ENCODE measurements around the gene CDCP1. TPM values are rescaled to one million over a fixed set of nuclear protein-coding genes. Genes with fewer than 3 reads are reported as not detected.

Gene CDCP1
- total RNA-seq, 1 experiment from 2014 or later = 66.9 TPM

DNA sequence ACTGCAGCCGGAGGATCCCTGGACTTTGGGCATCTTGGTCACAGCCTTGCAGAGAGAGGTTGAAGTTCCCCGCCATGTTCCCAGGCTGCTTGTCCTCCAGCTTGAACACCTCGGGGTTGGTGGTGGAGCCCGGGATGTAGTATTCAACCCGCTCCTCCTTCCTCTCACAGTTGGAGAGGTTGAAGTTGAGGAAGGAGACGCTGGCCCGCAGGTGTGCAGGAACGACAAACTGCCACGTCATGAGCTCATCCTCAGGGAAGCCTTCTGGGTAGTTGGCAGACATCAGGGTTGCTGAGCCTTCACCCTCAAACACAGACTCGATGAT is 35.7 kb downstream of the CDCP1 start:
- no peak overlapping the region for H3K4me3 Mint-ChIP-seq (ENCODE audit: low read depth, unreplicated experiment)
- H3K27ac Mint-ChIP-seq (ENCODE audit: unreplicated experiment) = no peak overlapping the region
- H3K36me3 Mint-ChIP-seq (ENCODE audit: insufficient read depth, unreplicated experiment) = peaks cover 41% of the 10 kb centered on the region
- no peaks in the 10 kb centered on the region for H3K27me3 Mint-ChIP-seq (ENCODE audit: unreplicated experiment)
- BruUV-seq (replicated peaks) = no TSS peak
- intact Hi-C loops (cut with micrococcal nuclease; ENCODE audit: unreplicated experiment) = no loop called here
- no peaks in the 10 kb centered on the region for H3K9me3 Mint-ChIP-seq (ENCODE audit: low read depth, unreplicated experiment)
- DNase-seq = no peak
- peaks cover 20% of the 10 kb centered on the region for H3K4me1 Mint-ChIP-seq (ENCODE audit: low read depth, unreplicated experiment)
- TF ChIP-seq, protein P1, sequence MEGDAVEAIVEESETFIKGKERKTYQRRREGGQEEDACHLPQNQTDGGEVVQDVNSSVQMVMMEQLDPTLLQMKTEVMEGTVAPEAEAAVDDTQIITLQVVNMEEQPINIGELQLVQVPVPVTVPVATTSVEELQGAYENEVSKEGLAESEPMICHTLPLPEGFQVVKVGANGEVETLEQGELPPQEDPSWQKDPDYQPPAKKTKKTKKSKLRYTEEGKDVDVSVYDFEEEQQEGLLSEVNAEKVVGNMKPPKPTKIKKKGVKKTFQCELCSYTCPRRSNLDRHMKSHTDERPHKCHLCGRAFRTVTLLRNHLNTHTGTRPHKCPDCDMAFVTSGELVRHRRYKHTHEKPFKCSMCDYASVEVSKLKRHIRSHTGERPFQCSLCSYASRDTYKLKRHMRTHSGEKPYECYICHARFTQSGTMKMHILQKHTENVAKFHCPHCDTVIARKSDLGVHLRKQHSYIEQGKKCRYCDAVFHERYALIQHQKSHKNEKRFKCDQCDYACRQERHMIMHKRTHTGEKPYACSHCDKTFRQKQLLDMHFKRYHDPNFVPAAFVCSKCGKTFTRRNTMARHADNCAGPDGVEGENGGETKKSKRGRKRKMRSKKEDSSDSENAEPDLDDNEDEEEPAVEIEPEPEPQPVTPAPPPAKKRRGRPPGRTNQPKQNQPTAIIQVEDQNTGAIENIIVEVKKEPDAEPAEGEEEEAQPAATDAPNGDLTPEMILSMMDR (IDR thresholded peaks at IDR 0.05; ENCODE audit: unreplicated experiment) = no peak
- CTCF ChIA-PET = no interaction called here

DNA sequence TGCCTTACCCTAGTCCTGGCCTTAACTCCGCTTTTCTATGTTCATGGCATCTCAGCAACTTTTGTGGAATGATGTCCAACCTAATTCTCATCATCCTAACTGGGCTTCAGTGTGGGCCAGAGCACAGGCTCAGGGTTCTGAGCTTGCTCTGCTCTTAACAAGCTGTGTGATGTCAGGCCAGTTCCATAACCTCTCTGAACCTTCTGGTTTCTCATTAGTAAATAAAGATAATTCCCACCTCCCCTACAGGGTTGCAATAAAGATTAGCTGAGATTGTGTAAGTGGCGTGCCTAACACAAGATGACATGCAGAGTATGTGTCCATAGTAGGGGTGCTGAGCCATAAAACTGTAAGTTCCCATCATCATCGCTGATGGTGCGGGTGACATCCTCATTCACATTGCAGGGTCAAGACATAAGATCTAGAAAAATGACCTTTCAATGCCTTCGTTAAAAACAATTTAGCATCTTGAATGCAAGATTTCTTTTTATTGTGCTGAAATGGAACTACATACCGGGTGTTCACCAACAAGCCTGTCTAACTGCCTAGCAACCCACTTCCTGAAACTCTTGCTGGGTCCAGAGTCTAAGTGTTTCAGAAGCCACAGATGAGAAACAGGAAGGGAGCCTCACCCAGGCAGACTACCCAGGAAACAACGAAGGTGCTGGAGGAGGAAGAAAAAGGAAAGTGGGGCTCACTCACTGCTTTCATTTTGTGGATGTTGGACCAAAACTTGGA is 36.2 kb downstream of the CDCP1 start:
- no peaks in the 10 kb centered on the region for H3K9me3 Mint-ChIP-seq (ENCODE audit: low read depth, unreplicated experiment)
- H3K27me3 Mint-ChIP-seq (ENCODE audit: unreplicated experiment) = no peaks in the 10 kb centered on the region
- TF ChIP-seq, protein P1 (IDR thresholded peaks at IDR 0.05; ENCODE audit: unreplicated experiment) = no peak
- BruUV-seq (replicated peaks) = no TSS peak
- no peak overlapping the region for H3K4me3 Mint-ChIP-seq (ENCODE audit: low read depth, unreplicated experiment)
- H3K36me3 Mint-ChIP-seq (ENCODE audit: insufficient read depth, unreplicated experiment) = peaks cover 41% of the 10 kb centered on the region
- CTCF ChIA-PET = no interaction called here
- no peak overlapping the region for H3K27ac Mint-ChIP-seq (ENCODE audit: unreplicated experiment)
- peaks cover 20% of the 10 kb centered on the region for H3K4me1 Mint-ChIP-seq (ENCODE audit: low read depth, unreplicated experiment)
- no peak for DNase-seq
- intact Hi-C loops (cut with micrococcal nuclease; ENCODE audit: unreplicated experiment) = no loop called here

DNA sequence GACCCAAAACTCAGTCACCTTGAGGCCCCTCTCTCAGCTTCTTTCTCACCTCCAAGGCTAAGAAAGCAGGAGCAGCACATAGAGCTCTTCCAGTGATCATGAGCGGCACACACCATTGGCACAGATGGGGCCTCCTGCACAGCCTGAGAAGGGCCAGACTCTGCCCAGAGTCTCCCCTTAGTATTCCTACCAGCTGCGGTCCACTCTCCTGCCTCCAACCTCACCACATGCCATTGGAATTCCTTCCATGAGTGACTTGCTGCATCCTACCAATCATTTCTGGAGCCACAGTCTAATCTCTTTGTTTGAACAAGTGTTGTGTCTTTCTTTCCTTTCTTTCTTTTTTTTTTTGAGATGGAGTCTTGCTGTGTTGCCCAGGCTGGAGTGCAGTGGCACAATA is 39.3 kb downstream of the CDCP1 start:
- CTCF ChIA-PET = no interaction called here
- intact Hi-C loops (cut with micrococcal nuclease; ENCODE audit: unreplicated experiment) = no loop called here
- Mint-ChIP-seq H3K4me1 (ENCODE audit: low read depth, unreplicated experiment) (peaks cover 20% of the 10 kb centered on the region), H3K36me3 (ENCODE audit: insufficient read depth, unreplicated experiment) (peaks cover 43% of the 10 kb centered on the region), H3K4me3 (ENCODE audit: low read depth, unreplicated experiment) (no peak overlapping the region), H3K9me3 (ENCODE audit: low read depth, unreplicated experiment) (no peaks in the 10 kb centered on the region), H3K27ac (ENCODE audit: unreplicated experiment) (no peak overlapping the region), H3K27me3 (ENCODE audit: unreplicated experiment) (no peaks in the 10 kb centered on the region)
- DNase-seq = no peak
- TF ChIP-seq, protein P1 (IDR thresholded peaks at IDR 0.05; ENCODE audit: unreplicated experiment) = no peak
- no TSS peak for BruUV-seq (replicated peaks)

DNA sequence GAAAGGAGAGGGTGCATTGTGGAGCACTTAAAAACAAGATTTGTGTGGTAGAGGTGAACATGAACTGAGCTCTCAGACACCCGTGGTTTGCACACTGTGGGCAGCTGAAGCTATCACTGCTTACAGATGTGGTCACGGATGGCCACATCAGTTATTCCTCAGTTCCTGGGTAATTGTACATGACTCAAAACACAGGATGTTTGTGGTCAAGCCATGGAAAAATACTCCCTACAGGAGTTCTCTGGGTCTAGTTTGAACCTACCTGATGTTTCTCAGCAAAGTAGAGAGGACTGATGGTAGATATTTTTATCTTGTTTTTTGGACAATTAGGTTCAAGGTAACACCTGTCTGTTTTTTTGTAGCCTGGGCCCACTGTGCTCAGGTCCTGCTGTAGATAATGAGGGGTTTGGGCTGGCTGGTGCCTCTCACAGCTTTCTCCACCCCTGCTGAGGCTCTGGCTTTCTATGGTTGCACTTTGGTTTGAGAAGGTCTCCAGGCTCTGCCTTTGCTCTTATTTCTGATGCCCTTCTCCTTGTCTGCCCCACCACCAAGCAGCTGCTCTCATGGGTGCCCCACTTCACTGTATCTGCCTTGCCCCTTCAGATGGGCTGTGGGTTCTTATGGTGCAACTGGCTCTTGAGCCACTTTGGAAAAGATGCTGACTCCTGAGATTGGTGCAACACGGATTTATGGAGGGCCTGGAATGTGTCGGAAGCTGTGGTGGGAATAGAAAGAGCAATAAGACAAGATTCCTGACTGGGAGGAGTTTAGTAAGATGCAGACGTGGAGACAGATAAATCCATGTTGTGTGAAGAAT is 40.1 kb downstream of the CDCP1 start:
- no peaks in the 10 kb centered on the region for H3K9me3 Mint-ChIP-seq (ENCODE audit: low read depth, unreplicated experiment)
- CTCF ChIA-PET = no interaction called here

More for the DNA sequence above, 40.1 kb downstream of the CDCP1 start:
- Mint-ChIP-seq H3K4me1 (ENCODE audit: low read depth, unreplicated experiment) (peaks cover 20% of the 10 kb centered on the region), H3K27ac (ENCODE audit: unreplicated experiment) (no peak overlapping the region), H3K27me3 (ENCODE audit: unreplicated experiment) (no peaks in the 10 kb centered on the region), H3K36me3 (ENCODE audit: insufficient read depth, unreplicated experiment) (peaks cover 36% of the 10 kb centered on the region), H3K4me3 (ENCODE audit: low read depth, unreplicated experiment) (no peak overlapping the region)
- intact Hi-C loops (cut with micrococcal nuclease; ENCODE audit: unreplicated experiment) = no loop called here
- TF ChIP-seq, protein P1 (IDR thresholded peaks at IDR 0.05; ENCODE audit: unreplicated experiment) = no peak
- no peak for DNase-seq
- no TSS peak for BruUV-seq (replicated peaks)

Measured in Calu3 (cell line).